PC-9 (cell line): ENCODE results near the gene GOLPH3.

Experiments
- EZH2 ChIP-seq: fragments of 200-600 bp; sonication (generic); IDR thresholded peaks from 2 replicates; pipeline ENCODE4 v1.8.0; 2017; ENCODE audit warnings: antibody characterized with exemption, low read depth
- TF ChIP-seq, protein P1 (sequence below): fragments of 200-600 bp; sonication (generic); conservative IDR thresholded peaks from 2 replicates; pipeline ENCODE4 v1.6.1; 2017; ENCODE audit warnings: mixed run types, antibody characterized with exemption, mild to moderate bottlenecking, moderate library complexity

GRCh38 chr5:32088214-32088613, 85.9 kb downstream of the GOLPH3 start:
- TF ChIP-seq, protein P1, sequence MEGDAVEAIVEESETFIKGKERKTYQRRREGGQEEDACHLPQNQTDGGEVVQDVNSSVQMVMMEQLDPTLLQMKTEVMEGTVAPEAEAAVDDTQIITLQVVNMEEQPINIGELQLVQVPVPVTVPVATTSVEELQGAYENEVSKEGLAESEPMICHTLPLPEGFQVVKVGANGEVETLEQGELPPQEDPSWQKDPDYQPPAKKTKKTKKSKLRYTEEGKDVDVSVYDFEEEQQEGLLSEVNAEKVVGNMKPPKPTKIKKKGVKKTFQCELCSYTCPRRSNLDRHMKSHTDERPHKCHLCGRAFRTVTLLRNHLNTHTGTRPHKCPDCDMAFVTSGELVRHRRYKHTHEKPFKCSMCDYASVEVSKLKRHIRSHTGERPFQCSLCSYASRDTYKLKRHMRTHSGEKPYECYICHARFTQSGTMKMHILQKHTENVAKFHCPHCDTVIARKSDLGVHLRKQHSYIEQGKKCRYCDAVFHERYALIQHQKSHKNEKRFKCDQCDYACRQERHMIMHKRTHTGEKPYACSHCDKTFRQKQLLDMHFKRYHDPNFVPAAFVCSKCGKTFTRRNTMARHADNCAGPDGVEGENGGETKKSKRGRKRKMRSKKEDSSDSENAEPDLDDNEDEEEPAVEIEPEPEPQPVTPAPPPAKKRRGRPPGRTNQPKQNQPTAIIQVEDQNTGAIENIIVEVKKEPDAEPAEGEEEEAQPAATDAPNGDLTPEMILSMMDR, result no peak
- TF ChIP-seq EZH2, result no peak
